DOHH2 (cell line): ENCODE results near the gene CNTNAP2.

Experiments used
- CTCF ChIP-seq: fragments of 200-600 bp; sonication (generic); IDR thresholded peaks from one replicate; pipeline ENCODE4 v1.5.1; 2014; ENCODE audit warnings: antibody characterized with exemption, mild to moderate bottlenecking, low read depth, low read length; ENCODE audit not compliant: poor library complexity, severe bottlenecking
- EZH2phosphoT487 ChIP-seq: fragments of 200-600 bp; sonication (generic); IDR thresholded peaks from 2 replicates; pipeline ENCODE4 v1.6.1; 2017; ENCODE audit warnings: borderline replicate concordance, mild to moderate bottlenecking, antibody characterized with exemption, low read length, moderate library complexity, mixed read lengths

DNA sequence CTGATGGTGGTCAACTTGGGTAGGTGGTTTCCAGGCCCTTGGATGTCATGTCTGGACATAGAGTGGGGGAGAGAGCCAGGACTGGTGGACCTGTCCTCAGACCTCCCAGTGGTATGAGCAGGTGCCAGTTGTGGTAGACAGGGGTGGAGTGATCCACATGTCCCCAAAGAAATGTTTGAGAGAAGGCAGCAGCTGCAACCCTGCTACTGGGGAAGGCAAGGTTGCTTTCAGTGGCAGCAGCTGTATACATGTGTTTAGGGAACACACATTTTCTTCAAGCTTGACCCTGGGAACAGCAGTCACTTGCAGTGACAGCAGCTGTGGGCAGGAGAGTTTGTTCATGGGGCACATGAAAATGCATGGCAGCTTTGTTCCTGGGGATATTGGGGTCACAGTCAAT is 1591.3 kb downstream of the CNTNAP2 start:
- no peak for TF ChIP-seq CTCF
- no peak for TF ChIP-seq EZH2phosphoT487
